ENCODE results near the gene CCNB2. TPM values are rescaled to one million over a fixed set of nuclear protein-coding genes. Genes with fewer than 3 reads are reported as not detected.

The CCNB2 gene
- total and polyA plus RNA-seq, 10 of the 15 experiments (the other 5 are each of a cell fraction or from before 2014, with no cell fraction given), result 74.1 to 211 (median 103) TPM

- in situ Hi-C loops (cut with MboI), result no loop called here
- FAIRE-seq, result no peak
- Histone ChIP-seq H3K9me3 (replicated peaks; ENCODE audit: control insufficient read depth, insufficient read depth, low read length) (no peaks in the 10 kb centered on the region), H3K4me3 (no peak overlapping the region), H3K4me1 (ENCODE audit: control insufficient read depth, insufficient read depth, low read length) (no peaks in the 10 kb centered on the region), H3K79me2 (ENCODE audit: control insufficient read depth, insufficient read depth, low read length) (no peaks in the 10 kb centered on the region), H4K20me1 (ENCODE audit: control insufficient read depth, insufficient read depth) (no peaks in the 10 kb centered on the region), H2AFZ (ENCODE audit: control insufficient read depth, low read depth, low read length) (no peak overlapping the region), H3K36me3 (ENCODE audit: control insufficient read depth in 2 of 2, insufficient read depth in 2 of 2, low read length in 1 of 2) (peaks cover 15 to 39% of the 10 kb centered on the region in 2 experiments), H3K9ac (ENCODE audit: control insufficient read depth, insufficient read depth, low read length) (no peak overlapping the region), H3K27ac (ENCODE audit: control insufficient read depth, insufficient read depth) (no peak overlapping the region), H3K27me3 (replicated peaks in 1 of 2; ENCODE audit: control insufficient read depth in 2 of 2, insufficient read depth in 2 of 2, low read length in 1 of 2) (no peaks in the 10 kb centered on the region), H3K4me2 (ENCODE audit: control insufficient read depth, insufficient read depth) (no peak overlapping the region)
- 96% methylated on average over 2 of the region's 2 CpGs for WGBS (ENCODE audit: insufficient coverage, insufficient replicate concordance, low lambda C conversion rate, missing lambda C conversion rate)
- ChIA-PET POLR2A (no interaction called here), RAD21 (ENCODE audit: unreplicated experiment) (no interaction called here), SMC1A (ENCODE audit: uncharacterized antibody, unreplicated experiment) (no interaction called here), CTCF (no interaction called here)
- no TSS peak for BruUV-seq (replicated peaks)
- DNase-seq (ENCODE audit: low read depth, low spot score), result no peak
- intact Hi-C loops (cut with micrococcal nuclease; ENCODE audit: unreplicated experiment), result no loop called here
- ATAC-seq, result no peak
- no peak for TF ChIP-seq CBX3 (IDR thresholded peaks at IDR 0.05; ENCODE audit: borderline replicate concordance, low read depth)
- TF ChIP-seq, protein P1, sequence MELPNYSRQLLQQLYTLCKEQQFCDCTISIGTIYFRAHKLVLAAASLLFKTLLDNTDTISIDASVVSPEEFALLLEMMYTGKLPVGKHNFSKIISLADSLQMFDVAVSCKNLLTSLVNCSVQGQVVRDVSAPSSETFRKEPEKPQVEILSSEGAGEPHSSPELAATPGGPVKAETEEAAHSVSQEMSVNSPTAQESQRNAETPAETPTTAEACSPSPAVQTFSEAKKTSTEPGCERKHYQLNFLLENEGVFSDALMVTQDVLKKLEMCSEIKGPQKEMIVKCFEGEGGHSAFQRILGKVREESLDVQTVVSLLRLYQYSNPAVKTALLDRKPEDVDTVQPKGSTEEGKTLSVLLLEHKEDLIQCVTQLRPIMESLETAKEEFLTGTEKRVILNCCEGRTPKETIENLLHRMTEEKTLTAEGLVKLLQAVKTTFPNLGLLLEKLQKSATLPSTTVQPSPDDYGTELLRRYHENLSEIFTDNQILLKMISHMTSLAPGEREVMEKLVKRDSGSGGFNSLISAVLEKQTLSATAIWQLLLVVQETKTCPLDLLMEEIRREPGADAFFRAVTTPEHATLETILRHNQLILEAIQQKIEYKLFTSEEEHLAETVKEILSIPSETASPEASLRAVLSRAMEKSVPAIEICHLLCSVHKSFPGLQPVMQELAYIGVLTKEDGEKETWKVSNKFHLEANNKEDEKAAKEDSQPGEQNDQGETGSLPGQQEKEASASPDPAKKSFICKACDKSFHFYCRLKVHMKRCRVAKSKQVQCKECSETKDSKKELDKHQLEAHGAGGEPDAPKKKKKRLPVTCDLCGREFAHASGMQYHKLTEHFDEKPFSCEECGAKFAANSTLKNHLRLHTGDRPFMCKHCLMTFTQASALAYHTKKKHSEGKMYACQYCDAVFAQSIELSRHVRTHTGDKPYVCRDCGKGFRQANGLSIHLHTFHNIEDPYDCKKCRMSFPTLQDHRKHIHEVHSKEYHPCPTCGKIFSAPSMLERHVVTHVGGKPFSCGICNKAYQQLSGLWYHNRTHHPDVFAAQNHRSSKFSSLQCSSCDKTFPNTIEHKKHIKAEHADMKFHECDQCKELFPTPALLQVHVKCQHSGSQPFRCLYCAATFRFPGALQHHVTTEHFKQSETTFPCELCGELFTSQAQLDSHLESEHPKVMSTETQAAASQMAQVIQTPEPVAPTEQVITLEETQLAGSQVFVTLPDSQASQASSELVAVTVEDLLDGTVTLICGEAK (IDR thresholded peaks at IDR 0.05; ENCODE audit: borderline replicate concordance), result no peak
- no peak for TF ChIP-seq LARP7 (IDR thresholded peaks at IDR 0.05)
- TF ChIP-seq ESRRA (IDR thresholded peaks at IDR 0.05; ENCODE audit: low read length), result no peak
- no peak for TF ChIP-seq SREBF2 (IDR thresholded peaks at IDR 0.05; ENCODE audit: low read length)
- no peak for TF ChIP-seq SMAD5 (IDR thresholded peaks at IDR 0.05; ENCODE audit: low read depth)
- TF ChIP-seq TCF3 (IDR thresholded peaks at IDR 0.05; ENCODE audit: borderline replicate concordance, insufficient read depth, low read depth, low read length), result no peak
- TF ChIP-seq BRCA1 (IDR thresholded peaks at IDR 0.05; ENCODE audit: low read depth, low read length), result no peak
- no peak for TF ChIP-seq BHLHE40 (IDR thresholded peaks at IDR 0.05; ENCODE audit: borderline replicate concordance in 1 of 2, low read depth in 2 of 2, low read length in 1 of 2)
Observed at GRCh38 chr15:59148153-59148833, 43.3 kb downstream of the CCNB2 start.

Measured in GM12878 (cell line).